Left renal cortex interstitium (tissue), 4 donors: ENCODE data around the gene JHY. TPM values are rescaled to one million over a fixed set of nuclear protein-coding genes. Genes with fewer than 3 reads are reported as not detected.
A peak's percentile ranks its signal among the peaks of the same experiment; 100 is the strongest.

ENCODE experiments used
- DNase-seq, 4 donors: peaks; one replicate each; pipeline ENCODE4 v3.0.0-alpha.2; 2013; ENCODE audit warnings: low read depth in 4 of 4, low spot score in 2 of 4, missing footprints in 1 of 4
- polyA plus RNA-seq, 4 donors: library from polyadenylated mRNA; unstranded; fragments of 120-200 nt; gene quantifications; one replicate each; pipeline ENCODE4 v1.2.1, GENCODE V29; 2013; ENCODE audit not compliant: insufficient read length in 4 of 4

JHY gene
- polyA plus RNA-seq, 4 donors, result 11.2 to 13.9 (median 12.6) TPM

DNA sequence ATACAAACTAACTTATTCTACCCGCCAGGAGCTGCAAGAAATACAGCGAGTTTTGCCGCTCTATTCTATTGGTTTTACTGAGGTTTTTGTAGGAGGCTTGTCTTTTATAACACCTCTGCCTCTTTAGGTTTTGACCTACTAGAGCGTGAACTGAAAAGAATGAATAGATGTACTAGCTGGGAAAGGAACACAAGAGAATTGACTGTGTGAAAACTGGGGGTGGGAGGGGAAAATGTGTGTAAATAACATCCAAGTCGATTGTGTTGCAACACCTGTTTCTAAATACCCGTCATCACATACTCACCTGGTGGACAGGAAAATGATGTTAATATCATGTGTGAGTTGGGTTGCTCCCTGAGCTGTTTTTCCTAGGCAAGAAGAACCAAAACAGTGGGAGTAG lies 12.9 kb upstream of the JHY start:
- DNase-seq, result no peak

GRCh38 chr11:122871302-122871701 lies 11.3 kb upstream of the JHY start:
- DNase-seq, result no peak

DNA sequence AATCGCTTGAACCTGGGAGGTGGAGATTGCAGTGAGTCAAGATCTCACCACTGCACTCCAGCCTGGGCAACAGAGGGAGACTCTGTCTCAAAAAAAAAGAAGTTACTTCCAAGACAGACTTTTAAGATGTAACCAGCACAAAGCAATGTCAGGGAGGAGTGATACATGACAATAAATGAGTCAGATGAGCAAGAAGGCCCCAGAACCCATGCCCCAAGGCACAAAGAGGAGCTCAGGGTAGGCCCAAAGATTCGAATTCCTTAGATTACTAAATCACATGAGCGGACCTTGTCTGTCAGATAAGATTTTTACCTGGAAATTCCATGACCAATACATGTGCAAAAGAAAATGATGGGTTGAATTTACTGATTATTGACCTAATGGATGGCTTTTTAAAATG lies 10.5 kb upstream of the JHY start:
- DNase-seq, result no peak

- DNase-seq, result no peak
Measured at GRCh38 chr11:122874991-122875390, 7.6 kb upstream of the JHY start.

DNA sequence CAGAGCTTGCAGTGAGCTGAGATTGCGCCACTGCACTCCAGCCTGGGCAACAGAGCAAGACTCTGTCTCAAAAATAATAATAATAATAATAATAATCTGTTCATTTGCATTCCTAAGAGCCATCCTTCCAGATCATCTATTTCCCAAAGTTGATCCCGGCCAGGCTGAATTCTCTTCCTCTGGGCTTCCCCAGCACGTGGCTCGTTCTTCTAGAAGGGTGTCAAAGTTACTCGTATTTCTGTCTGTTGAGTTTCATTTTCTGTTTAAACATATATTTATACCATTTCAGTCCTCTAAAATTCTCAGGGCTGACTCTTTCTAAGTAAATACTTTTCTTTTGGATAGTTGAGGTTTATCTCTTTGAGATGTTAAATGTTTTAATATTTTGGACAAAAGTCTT lies 4.8 kb upstream of the JHY start:
- DNase-seq, result no peak

DNA sequence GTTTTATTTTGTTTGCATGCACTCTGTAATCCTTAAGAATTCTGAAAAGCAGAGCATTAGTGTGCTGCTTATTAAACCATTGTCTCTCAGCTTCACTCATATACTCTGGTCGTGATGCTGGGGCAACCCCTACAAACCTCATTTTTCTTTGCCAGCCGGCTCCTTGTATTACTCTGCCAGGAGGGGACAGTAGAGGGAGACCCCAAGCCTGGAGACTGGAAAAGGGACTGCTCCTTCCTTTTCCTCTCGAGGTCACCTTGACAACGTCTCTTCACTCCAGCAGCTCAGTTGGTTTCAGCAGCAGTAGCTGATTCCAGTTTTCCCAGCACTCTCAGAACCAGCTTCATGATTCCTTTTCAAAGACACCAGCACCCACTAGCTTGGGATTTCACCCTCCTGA lies 2.8 kb upstream of the JHY start:
- DNase-seq, result no peak

DNA sequence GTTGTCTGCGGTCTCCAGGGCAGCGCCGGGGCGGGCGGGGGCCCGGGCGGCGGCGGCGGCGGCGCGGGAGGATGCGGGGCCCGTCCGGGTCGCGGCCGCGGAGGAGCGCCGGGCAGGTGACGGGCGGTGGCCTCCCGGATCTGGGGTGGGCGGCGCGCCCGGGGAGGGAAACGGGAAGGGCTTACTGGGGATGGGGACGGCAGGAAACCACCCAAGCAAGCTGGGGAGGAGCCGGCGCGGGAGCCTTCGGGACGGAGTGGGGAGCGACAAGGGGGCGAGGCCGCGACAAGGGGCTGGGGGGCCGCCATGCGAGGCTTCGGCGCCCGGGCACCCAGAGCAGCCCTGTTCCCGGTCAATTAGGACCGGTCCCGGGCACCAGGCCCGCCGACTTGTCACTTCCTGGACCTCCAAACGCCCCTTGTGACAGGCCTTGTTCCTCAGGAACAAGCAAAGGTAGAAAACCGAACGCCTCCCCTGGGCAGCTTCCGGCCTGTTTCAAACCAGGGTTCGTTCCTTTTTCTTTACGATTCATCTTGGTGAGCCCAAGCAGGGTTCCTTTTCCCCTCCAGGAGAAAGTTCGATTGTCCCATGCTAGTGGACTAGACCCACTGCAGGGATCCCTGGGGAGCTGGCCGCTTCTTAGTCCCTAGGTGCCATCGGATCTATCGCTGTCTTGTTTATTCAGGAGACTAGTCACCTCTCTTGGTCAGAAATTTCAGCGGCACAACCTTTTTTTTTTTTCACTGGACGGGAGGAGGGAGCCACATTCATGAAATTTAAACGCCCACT lies 492 bp downstream of the JHY start:
- DNase-seq, result peak in 3 of 4 donors; percentile 38 to 67 (median 55)

GRCh38 chr11:122883646-122883979 lies 1.1 kb downstream of the JHY start:
- DNase-seq, result peak in 2 of 4 donors; percentile 50 to 76

DNA sequence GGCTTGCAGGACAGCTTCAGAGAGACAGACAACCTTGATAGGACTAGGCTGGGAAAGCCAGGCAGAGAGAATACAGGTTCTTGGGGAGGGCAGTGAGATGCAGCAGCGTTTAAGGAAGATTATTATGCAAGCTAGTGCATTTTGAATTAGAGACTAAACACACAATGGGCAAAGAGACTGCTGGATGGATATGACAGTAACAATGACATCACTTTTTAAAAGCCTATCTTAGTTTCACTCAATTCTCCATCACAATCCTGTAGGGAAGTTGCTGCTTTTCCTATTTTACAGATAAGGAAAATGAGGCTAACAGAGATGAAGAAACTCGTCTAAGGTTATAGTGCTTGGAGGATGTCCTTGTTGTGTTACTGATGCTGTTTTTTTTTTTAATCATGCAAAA lies 5.6 kb downstream of the JHY start:
- no peak for DNase-seq

- DNase-seq, result peak in 1 of 4 donors; percentile 31
Measured at GRCh38 chr11:122893131-122893530, 10.6 kb downstream of the JHY start.

GRCh38 chr11:122895563-122895962 lies 13.0 kb downstream of the JHY start:
- DNase-seq, result no peak

GRCh38 chr11:122897606-122898210 lies 15.1 kb downstream of the JHY start:
- DNase-seq, result no peak

DNA sequence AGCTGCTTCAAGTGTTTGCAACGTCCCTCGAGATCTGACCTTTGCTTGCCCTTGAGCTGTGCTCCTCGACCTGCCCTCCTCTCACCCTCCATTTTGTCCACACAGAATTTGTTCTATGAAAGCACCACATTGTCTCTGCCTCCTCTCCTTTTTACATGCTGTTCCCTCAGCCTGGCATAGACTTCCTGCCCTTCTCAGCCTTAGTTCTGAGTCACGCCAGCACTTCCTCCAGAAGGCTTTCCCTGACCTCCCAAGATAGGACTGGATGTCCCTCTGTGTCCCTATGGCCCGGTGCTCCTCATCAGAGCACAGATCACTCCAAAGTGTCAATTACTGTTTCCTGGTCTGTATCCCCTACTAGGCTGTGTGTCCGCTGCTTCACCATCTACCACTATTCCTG lies 16.2 kb downstream of the JHY start:
- DNase-seq, result no peak

DNA sequence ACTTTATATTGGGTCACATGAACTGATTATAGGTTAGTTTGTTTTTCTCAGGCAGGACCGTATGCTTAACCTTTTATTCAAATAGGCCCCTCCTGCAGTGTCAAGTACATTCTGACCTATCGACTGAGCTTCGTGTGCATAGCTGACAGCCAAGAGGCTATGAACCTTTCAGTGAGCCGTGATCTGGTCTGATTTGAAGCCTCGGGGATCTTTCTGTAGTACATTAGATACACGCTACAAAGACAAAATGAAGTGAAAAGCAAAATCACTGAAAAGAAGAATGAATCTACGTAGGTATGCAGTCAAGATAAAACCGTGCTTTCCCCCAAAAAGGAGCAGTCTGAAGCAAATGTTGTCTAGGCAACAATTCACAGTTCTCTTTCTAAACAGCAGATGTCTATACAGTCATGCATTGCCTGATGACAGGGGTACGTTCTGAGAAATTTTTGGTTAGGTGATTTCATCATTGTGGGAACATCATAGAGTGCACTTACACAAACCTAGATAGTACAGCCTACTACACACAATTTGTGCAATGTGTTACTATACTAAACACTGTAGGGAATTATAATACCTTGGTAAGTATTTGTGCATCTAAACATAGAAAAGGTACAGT lies 18.1 kb downstream of the JHY start:
- no peak for DNase-seq

GRCh38 chr11:122902951-122903350 lies 20.4 kb downstream of the JHY start:
- no peak for DNase-seq

- DNase-seq, result no peak
Measured at GRCh38 chr11:122910775-122911174, 28.2 kb downstream of the JHY start.

DNA sequence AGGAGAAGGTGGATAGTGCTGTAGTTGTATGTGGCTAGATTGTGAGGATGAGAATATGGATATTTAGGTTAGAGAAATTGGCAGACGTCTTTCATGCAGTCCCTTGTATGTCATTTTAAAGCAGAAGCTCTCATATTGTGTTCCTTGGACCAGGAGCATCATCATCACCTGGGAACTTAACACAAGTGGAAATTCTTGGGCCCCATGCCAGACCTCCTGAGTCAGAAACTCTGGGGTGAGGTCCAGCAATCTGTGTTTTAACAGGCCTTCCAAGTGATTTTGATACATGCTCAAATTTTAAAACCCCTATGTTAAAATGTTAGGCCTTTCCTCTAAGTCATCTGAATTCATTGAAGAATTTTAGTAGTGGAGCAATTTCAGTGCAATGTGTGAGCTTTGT lies 34.8 kb downstream of the JHY start:
- no peak for DNase-seq

DNA sequence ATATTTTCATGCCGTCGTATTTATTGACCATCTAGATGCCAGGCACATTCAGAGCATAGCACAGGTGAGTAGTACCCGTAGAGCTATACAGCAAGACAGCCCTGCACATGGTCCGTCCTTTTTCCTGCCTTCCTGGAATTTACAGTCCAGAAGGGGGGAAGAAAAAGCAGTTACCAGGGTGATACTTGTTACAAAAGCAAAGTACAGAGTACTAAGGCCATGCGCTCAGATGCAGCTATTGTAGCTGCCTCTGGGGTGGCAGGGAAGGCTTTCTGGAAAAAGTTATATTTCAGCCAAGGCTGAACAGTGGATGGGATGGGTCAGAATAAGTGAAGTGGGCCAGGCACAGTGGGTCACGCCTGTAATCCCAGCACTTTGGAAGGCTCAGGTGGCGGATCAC lies 36.2 kb downstream of the JHY start:
- DNase-seq, result no peak

DNA sequence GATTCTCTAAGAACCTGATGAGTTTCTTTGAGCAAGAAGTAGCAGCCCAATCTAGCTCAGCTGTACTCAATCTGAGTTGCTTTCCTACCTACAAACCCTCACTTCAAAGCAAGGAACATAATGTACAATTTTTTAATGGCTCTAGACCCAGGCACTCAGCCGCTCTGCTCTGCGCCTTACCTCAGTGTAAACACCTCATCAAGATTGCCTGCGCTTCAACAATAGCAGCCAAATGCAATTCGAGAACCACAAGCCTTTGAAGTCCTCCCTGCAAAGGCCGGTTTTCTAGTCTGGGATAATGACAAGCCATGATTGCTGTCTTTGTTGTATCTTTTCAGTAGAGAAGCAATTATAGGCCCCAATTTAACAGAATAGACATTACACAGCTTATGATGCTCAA lies 38.0 kb downstream of the JHY start:
- DNase-seq, result no peak

DNA sequence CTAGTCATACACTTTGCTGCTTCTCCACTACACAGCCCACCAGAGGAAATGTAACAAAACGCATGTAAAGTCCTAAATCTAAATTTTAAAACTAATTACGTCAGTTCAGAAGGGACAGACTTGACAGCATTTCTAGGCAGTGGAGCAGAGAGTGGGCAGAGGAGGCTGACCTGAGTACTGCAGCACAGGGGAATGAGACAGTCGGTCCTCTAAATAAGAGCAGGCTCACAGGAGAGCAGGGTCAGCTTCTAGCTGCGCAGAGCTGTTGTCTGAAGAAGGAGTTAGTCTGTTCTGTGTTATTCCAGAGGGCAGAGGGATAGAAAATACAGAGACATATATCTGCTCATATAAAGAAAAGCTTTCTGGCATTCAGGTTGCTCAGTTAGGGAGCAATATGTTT lies 40.3 kb downstream of the JHY start:
- DNase-seq, result no peak

DNA sequence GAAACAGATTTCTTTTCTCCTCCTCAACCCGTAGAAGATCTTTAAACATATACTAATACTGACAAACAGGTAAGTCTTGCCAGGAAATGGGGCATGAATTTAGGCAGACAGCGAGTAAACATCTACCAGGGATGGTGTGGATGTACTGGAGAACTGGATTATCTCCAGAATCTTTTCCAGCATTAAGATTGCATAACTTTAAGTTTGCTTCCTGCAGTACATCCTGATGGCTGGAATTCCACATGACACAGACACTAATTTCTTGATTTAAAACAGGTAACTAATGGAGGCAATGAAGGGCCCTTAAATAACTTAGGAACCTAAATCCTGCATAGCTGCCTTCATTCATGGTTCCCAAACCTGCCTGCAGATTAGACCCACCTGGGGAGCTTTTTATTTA lies 40.7 kb downstream of the JHY start:
- DNase-seq, result no peak

- DNase-seq, result no peak
Measured at GRCh38 chr11:122931510-122931909, 49.0 kb downstream of the JHY start.
